Activated T-cell treated with anti-CD3 and anti-CD28 coated beads, Interleukin-2, amount 50 U/mL, for 48 hours (primary cell): ENCODE results near the gene CTCF.

Source experiments
- DNase-seq, 2 experiments: peaks; one replicate each; pipeline ENCODE4 v3.0.0-alpha.2; 2020

The CTCF gene

DNA sequence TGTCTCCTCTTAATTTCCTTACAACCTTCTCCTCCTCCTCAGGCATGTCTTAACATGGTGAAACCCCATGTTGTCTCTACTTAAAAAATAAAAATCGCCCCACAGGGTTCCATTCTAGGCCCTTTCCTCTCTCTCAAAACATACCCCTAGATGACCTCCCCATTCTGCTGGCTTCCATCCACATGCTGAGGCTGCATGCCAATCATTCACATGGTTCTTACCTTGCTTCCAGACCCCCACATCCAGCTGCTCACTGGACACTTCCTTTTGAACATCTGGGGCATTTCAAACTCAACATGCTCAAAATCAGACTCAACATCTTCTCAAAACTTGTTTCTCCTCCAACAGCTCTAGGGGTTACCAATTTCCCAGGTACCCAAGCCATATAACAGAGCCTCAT, 12.4 kb upstream of the CTCF start:
- DNase-seq: no peak

DNA sequence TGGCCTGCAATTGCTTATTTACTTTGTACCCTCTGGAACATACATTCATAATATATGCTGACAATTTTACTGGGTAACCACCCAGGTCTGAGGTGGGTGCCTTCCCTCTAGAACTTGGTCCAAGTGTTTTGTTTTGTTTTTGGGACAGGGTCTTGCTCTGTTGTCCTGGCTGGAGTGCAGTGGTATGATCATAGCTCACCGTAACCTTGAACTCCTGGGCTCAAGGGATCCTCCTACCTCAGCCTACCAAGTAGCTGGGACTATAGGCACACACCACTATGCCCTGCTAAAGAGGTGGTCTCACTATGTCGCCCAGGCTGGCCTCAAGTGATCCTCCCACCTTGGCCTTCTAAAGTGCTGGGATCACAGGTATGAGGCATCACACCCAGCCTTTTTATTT, 11.2 kb upstream of the CTCF start:
- no peak for DNase-seq

DNA sequence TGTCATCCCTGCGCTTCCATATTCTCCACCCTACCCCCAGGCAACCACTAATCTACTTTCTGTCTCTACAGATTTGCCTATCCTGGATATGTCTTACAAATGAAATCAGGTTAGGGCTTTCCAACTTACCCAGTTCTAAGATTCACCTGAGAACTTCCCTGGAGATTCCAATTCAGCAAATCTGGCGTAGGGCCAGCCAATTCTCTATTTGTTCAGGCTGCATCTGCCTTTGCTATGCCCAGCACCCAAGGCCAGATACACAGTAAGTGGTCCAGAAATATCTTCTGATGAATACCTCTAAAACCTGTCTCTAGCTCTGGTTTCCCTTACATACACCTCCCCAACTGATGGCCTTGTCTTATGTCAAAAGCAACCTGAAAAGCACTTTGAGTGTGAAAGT, 10.4 kb upstream of the CTCF start:
- DNase-seq: no peak

DNA sequence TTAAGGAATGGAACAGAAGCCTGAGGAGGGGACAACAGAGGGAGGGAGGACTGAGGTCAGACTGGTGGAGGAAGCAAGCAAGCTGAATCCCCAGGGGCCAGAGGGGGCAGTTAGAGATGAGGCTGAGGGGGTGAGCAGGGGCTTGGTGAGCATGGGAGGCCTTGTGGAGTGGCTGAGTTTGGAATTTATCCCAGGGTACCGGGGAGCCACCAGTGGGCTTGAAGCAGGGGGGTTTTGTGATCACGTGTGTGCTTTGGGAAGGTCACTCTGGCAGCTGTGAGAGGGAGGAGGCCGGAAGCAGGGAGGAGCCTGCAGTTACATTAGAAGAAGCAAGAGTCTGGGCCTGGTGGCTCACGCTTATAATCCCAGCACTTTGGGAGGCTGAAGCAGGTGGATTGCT, 9.8 kb upstream of the CTCF start:
- no peak for DNase-seq

DNA sequence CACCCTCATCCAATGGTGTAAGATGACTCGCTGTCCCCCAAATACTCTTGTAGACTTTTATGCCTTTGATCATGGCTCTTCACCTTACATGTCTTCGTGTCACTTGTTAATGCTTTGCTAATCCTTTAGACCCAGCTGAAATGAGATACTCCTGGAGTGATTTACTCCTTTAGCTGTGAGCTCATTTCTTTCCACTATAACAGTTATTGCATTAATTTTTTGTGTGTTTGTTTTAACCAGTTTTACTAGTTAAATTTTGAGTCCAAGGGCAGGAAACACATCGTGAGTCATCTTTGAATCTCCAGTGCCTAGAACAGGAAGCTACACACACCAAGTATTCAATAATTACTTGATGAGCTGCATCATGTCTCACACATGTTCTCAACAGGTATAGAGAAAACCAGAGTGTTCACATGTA, 6.5 kb upstream of the CTCF start:
- DNase-seq: no peak

DNA sequence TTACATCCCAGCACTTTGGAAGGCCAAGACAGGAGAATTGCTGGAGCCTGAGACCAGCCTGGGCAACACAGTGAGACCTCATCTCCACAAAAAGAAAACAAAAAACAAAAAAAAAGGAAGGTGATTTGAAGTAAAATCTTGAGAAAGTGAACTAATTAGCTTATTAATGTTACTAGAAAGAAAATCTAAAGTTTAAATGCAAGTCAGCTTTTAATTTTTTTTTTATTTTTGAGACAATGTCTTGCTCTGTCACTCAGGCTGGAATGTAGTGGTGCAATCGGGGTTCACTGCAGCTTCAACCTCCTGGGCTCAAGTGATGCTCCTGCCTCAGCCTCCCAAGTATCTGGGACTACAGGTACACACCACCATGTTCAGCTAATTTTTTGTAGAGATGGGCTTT, 3.5 kb upstream of the CTCF start:
- no peak for DNase-seq

DNA sequence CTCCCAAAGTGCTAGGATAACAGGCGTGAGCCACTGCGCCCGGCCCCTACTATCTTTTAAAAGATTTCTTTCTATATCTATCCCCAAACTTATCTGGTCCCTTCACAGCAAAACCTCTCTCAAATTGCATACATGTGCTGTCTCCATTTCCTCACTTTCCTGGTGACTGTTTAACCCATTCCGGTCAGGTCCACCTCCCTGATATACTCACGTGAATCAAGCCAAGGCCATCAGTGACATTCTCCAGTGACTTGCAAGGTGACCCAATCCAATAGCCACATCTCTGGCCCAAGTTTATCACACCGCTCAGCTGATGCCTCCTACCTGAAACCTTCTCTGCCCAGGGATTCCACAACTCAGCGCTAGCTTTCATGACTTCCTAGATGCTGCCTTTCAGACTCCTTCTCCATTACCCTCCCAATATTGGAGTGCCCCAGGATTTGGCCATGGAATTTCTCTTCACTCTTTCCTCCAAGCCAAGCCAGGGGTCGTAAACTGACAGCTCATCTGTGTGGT, 1.4 kb upstream of the CTCF start:
- no peak for DNase-seq

DNA sequence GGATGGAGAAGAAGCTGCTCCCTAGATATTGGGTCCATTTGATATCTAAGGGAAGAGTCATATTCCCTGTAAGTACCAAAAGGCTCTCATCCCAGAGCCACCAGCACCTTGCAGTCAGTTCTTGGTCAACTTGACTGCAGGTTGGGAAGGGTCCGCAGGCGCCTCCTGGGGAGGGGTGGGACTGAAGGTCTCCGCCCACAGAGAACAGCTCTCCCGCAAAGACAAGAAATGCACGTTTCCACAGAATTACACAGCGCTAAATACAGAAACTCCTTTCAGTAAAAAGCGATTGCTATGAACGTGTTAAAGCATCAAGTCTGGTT, 864 bp upstream of the CTCF start:
- DNase-seq: no peak

DNA sequence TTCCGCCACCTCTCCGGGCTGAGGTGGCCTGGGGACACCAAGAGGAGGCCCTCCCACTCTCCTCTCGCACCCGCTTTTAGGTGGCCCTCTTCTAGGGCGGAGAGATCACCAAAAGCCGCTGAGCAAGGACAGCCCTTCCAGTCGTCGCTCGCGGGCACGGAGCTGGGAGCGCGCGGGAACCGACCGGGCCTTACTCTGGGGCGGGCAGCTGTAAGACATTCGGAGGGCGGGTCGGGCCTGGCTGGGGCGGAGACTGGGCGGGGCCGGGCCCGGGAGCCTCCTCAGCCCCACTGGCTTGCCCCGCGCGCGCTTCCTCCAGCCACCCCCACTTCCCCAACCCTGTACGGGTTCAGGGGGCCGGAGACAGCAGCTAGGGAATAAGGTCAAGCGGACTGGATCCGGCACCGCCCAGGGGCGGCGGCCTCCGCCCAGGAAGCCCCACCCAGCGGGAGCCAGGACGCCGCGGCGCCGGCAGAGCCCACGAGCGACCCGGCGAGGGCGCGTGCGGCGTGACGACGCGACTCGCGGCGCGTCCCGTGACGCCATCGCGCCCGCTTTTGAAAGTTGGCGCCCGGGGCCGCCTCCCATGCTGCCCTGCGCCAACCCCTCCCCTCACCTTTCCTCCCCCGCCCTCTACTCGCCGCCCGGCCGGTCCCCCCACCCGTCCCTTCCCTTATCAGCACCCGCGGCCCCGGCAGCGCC, 351 bp upstream of the CTCF start:
- DNase-seq: peak; percentile 98 to 99

DNA sequence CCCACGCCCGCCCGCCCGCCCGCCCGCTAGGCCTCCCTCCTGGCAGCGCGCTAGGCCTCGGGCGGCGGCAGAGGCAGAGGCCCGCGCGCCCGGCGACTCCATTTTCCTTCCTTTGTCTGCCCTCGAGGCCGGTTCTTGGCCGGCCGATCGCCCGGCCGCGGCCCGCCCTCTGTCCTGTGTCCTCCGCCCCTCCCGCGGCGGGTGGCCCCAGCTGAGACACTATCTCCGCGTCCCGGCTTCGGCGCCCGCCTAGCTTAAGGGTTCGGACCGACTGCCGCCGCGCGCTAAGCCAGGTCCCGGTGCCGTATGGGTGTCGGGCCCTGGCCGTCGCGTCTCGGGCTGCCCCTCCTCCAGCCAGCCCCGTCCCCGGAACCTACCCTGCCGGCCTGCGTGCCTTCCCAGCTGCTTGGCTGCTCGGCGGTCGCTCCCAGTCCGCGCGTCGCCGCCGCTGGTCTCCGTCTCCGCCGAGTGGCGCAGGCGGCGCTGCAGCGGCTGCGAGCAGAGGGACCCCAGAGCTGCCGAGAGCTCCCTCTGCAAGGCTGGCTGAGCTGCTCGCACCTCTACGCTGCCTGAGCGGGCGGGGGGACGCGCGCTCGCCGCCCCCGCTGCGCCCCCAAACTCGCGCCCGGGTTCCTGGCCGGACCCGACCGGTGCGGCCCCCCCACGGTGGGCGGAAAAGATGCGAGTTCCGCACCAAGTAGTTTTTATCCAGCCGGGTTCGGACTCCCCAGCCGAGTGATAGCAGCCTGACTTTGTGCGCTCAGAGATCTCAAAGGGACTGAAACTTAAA, 787 bp downstream of the CTCF start:
- peak; percentile 70 to 77 for DNase-seq

DNA sequence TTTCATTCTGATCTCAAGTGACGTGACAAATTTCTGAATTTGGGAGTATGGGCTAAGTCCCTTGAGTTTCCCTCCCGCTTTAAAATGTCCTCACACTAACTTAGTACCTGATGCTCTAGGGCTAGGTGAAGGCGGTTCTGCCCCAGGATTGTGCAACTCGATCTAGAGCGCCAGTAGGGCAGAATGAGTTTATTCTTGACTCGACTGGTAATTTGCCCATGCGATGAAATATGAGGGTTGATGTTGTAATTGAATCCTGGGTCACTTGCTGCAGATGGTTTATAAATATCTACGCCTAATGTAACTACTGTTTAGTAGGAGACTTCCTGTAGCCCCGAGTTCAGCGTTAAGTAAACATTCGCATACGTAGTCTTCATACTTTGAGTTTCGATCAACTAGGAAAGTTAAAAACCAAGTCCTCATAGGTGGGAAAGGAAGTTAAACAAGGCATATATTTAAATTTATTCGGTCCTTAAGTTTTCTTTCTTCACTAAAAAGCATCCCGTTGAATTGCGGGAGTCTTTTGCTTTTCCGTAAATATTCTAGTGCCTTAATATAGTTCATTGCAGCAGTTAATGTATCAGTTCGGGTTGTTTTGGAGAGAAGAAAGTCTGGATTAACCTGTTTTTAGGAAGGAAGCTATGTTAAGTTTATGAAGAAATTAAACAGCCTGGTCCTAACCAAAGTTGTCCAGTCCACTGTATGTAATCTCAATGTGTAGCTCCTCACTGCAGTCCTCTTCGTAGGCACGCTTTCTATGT, 1.6 kb downstream of the CTCF start:
- peak in 1 of 2 experiments; percentile 49 for DNase-seq

DNA sequence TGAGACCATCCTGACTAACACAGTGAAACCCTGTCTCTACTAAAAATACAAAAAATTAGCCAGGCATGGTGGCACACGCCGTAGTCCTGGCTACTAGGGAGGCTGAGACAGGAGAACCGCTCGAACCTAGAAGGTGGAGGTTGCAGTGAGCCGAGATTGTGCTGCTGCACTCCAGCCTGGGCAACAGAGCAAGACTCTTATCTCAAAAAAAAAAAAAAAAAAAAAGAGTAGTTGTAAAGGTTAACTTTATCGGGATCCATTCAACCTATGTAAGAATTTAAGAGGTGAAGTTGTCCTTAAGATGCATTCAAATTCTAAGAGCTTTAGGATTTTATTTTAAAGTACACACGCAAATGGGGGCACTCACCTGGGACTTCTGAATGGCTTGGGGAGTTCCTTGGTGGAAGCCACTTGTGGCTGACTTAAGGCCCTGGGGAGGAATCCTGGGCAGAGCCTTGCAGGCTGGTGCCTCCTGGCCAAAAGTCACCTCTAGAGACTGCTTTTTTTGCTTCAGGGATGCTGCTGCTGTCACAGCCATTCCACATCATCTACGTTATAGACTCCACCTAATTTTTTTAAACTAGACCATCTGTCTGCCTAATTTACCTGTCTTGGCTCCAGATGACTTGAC, 3.3 kb downstream of the CTCF start:
- DNase-seq: no peak

DNA sequence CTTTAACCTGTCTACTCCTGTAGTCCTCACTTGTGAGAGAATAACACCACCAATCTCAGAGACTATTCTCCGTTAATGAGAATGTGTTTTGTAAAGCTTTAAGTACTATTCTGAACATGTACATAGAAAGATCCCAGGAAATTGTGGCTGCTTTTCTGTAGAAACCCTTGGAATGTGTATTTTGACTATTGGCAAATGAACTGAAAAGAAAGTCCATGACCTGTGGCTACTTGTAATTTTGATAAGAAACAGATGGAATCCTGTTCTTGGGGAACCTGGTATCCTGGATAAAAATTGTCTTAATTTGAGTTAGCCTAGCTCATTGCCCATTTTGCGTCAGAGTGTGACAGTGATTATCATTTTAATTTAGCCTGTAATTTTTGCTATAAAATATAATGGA, 9.1 kb downstream of the CTCF start:
- no peak for DNase-seq

DNA sequence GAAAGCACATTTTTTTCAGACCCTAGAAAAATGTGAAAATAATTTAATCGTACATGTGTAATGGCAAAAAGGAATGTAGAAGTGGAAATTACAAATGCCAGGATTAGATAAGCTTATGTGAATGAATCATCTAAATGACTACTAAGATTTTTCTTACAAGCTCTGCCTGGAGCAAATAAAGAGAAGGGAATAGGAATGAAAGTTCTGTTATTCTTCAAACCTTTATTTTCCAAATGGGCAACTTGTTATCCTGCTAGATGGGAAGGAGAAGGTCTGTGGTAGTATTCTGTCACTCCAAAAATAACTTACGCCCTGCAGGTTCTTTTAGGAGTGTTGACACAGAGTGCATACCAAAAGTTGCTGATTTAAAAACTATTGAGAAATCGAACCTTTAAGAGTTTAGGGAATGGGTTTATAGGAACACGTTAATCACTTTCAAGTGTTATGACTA, 9.7 kb downstream of the CTCF start:
- no peak for DNase-seq

DNA sequence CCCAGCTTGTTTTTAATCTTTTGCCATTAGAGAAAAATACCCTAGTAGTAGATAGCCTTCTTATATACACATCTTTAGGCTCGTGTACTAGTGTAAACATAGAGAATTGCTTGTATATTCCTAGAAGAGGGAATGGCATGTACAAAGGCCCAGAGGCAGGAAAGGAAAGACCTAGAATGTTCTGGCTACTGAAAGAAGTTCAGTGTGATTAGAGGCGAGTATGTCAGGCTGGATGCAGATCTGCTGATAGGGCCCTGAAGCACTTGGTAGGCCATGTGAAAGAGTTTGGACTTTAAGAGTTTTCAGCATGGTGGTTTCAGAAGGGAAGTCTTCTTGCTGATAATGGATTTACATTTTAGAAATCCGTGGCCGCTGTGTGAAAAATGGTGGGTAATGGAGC, 17.4 kb downstream of the CTCF start:
- DNase-seq: no peak

DNA sequence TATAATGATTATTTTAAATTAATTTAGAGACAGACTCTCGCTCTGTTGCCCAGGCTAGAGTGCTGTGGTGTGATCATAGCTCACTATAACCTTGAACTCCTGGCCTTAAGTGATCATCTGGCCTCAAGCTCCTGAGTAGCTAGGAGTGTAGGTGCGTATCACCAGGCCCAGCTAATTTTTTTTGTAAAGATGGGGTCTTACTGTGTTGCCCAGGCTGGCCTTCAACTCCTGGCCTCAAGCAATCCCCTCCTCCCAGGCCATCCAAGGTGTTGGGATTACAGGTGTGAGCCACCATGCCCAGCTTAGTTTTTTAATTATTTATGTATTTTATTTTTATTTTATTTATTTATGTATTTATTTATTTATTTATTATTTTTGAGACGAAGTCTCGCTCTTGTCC, 17.9 kb downstream of the CTCF start:
- no peak for DNase-seq

DNA sequence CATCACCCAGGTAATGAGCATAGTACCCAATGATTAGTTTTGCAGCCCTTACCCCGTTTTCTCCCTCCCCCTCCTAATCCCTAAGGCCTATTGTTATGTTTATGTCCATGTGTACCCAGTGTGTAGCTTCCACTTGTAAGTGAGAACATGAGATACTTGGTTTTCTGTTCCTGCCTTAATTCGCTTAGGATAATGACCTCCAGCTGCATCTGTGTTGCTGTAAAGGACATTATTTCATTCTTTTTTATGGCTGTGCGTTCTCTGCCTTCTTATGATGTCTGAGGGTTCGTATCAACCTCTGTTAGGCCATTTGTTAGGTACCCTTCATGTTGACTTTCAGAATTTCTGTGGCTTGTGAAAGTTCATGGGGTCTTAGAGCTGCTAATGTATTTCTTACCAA, 31.0 kb downstream of the CTCF start:
- DNase-seq: no peak

DNA sequence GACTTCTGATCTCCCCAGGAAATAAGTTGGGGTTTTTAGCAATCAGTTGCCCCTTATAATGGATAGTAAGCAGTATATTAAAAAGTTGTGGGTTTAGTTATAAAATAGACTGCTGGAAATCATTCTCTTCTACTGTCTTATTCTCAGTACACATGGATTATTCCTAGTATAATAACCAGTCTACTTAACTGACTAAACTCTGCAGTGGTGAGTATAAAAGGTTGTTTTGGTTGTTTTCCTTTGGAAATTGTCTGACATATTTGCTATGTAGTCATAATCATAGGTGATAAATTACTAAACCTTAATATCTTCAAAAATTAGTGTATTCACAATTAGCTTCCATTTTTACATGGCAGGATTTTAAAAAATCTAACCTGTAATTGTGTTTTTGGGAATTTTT, 31.4 kb downstream of the CTCF start:
- no peak for DNase-seq

DNA sequence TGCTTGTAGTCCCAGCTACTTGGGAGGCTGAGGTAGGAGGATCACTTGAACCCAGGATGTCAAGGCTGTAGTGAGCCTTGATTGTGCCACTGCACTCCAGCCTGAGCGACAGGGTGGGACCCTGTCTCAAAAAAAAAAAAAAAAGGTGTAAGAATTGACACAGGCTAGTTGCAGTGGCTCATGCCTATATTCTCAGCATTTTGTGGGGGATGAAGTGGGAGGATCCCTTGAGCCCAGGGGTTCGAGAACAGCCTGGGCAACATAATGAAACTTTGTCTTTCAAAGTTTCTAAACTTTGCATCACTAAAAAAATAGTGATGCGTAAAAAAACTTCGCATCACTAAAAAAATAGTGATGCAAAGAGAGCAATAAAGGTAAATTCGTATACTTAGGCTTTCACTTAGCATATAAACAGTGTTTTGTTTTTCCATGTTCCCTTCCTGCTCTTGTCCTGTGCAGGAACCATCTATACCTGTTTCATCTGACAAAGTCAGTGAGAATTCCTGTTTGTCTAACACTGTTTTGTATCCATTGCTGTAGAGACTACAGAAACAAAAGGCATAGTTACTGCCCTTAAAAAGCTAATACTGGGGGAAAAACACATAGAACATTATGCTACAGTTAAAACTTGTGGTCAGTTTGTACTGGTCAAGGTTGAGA, 32.1 kb downstream of the CTCF start:
- no peak for DNase-seq

DNA sequence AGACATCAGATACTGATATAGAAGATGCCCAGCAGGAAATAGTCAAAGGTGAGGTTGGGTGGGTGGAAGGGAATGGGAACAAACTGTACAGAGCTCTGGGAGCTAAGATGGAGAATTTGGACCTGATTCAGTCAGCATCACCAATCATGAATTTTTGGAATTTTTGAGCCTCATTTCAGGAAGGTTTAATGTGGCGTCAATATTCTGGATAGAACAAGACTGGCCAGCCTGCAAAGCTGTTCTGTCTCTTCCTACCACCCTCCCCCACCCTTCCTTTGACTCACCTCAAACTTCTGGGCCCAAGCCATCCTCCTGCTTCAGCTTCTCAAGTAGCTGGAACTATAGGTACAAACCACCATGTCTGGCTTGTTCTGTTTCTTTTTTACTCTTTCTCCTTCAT, 32.6 kb downstream of the CTCF start:
- DNase-seq: no peak

DNA sequence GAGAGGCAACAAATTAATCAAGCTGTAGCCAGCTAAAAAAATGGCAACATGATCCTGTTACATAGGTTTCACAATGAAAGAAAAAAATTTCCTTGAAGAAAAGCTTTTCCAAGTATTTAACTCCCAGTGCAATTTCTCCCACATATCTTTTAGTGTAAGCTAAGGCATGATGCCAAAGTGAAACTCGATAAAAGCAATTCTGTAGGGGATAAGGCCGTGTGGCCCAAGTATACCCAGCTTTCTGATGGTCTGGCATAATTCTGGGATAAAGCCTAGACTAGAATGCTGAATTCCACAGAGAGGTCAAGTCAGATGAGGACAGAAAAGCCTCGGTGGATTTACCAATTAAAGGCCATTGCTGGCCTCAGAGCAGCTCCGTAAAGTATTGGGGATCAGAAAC, 36.2 kb downstream of the CTCF start:
- DNase-seq: no peak

DNA sequence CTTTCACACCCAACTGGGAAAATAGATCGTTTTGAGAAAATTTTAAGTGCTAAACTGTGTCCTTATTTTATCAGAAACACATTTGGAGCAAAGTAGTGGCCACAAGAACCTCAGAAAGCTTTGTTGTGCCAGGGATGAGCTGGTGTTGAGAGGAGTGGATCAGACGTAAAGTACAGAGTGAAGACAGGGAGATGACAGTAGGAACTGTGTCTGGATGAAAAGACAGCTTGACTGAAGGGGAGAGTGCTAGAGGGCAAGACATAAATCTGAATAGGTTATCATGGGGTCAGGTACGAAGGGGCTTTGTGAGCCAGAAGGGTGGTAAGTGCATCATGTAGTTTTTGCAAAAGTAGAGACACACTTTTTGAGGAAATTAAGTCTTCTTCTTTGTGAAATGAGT, 43.3 kb downstream of the CTCF start:
- DNase-seq: no peak

DNA sequence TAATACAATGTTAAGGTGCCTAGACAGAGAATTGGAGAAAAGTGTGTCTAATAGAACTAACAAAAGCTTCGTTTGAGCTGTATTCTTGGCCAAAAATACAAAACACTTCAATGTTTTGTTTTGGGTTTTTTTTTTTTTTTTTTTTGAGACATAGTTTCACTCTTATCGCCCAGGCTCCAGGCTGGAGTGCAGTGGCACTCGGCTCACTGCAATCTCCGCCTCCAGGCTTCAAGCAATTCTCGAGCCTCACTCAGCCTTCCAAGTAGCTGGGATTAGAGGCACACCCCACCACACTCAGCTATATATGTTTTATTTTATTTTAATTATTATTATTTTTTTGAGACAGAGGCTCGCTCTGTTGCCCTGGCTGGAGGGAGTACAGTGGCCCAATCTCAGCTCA, 44.3 kb downstream of the CTCF start:
- no peak for DNase-seq
